ENCODE data around the gene FURIN. TPM values are rescaled to one million over a fixed set of nuclear protein-coding genes. Genes with fewer than 3 reads are reported as not detected.
A peak's percentile ranks its signal among the peaks of the same experiment; 100 is the strongest.
"Not testable (repeated sequence)": the region's sequence is repeated elsewhere in the genome, so short reads cannot be mapped to it uniquely, and the experiment has no call there.

Gene FURIN
- total RNA-seq, 1 donor from 2014 or later = 570 TPM

- DNase-seq (ENCODE audit: low spot score) = no peak
- Mint-ChIP-seq H3K36me3 (ENCODE audit: low read depth) (peaks cover 86% of the 10 kb centered on the region), H3K4me1 (ENCODE audit: low read depth) (no peaks in the 10 kb centered on the region), H3K9me3 (no peaks in the 10 kb centered on the region), H3K27ac (no peak overlapping the region), H3K4me3 (ENCODE audit: low read depth) (no peak overlapping the region), H3K27me3 (ENCODE audit: low read depth) (no peaks in the 10 kb centered on the region)
- intact Hi-C loops (cut with micrococcal nuclease) = no loop called here
These were observed 46.1 kb downstream of the FURIN start for GRCh38 chr15:90914305-90915080.

GRCh38 chr15:90915216-90915807 is 46.9 kb downstream of the FURIN start:
- no peak overlapping the region for H3K27ac Mint-ChIP-seq
- DNase-seq (ENCODE audit: low spot score) = no peak
- no peaks in the 10 kb centered on the region for H3K27me3 Mint-ChIP-seq (ENCODE audit: low read depth)
- H3K9me3 Mint-ChIP-seq = no peaks in the 10 kb centered on the region
- H3K36me3 Mint-ChIP-seq (ENCODE audit: low read depth) = peaks cover 90% of the 10 kb centered on the region
- H3K4me3 Mint-ChIP-seq (ENCODE audit: low read depth) = no peak overlapping the region
- no peaks in the 10 kb centered on the region for H3K4me1 Mint-ChIP-seq (ENCODE audit: low read depth)
- intact Hi-C loops (cut with micrococcal nuclease) = no loop called here

GRCh38 chr15:90915808-90916440 is 47.5 kb downstream of the FURIN start:
- Mint-ChIP-seq H3K27ac (no peak overlapping the region), H3K4me1 (ENCODE audit: low read depth) (peaks cover 1% of the 10 kb centered on the region), H3K4me3 (ENCODE audit: low read depth) (no peak overlapping the region), H3K9me3 (no peaks in the 10 kb centered on the region), H3K36me3 (ENCODE audit: low read depth) (peaks cover 92% of the 10 kb centered on the region), H3K27me3 (ENCODE audit: low read depth) (no peaks in the 10 kb centered on the region)
- intact Hi-C loops (cut with micrococcal nuclease) = no loop called here
- no peak for DNase-seq (ENCODE audit: low spot score)

- intact Hi-C loops (cut with micrococcal nuclease) = no loop called here
- Mint-ChIP-seq H3K9me3 (no peaks in the 10 kb centered on the region), H3K4me3 (ENCODE audit: low read depth) (no peak overlapping the region), H3K36me3 (ENCODE audit: low read depth) (peaks cover 91% of the 10 kb centered on the region), H3K4me1 (ENCODE audit: low read depth) (peaks cover 1% of the 10 kb centered on the region), H3K27me3 (ENCODE audit: low read depth) (no peaks in the 10 kb centered on the region), H3K27ac (no peak overlapping the region)
- DNase-seq (ENCODE audit: low spot score) = no peak
These were observed 48.1 kb downstream of the FURIN start for GRCh38 chr15:90916461-90916860.

- Mint-ChIP-seq H3K27ac (no peak overlapping the region), H3K4me3 (ENCODE audit: low read depth) (no peak overlapping the region), H3K4me1 (ENCODE audit: low read depth) (peaks cover 6% of the 10 kb centered on the region), H3K36me3 (ENCODE audit: low read depth) (peaks cover 88% of the 10 kb centered on the region), H3K27me3 (ENCODE audit: low read depth) (no peaks in the 10 kb centered on the region), H3K9me3 (no peaks in the 10 kb centered on the region)
- intact Hi-C loops (cut with micrococcal nuclease) = no loop called here
- no peak for DNase-seq (ENCODE audit: low spot score)
These were observed 49.2 kb downstream of the FURIN start for GRCh38 chr15:90917569-90917968.

- H3K27me3 Mint-ChIP-seq (ENCODE audit: low read depth) = no peaks in the 10 kb centered on the region
- intact Hi-C loops (cut with micrococcal nuclease) = no loop called here
- H3K9me3 Mint-ChIP-seq = no peaks in the 10 kb centered on the region
- H3K4me3 Mint-ChIP-seq (ENCODE audit: low read depth) = no peak overlapping the region
- peaks cover 86% of the 10 kb centered on the region for H3K36me3 Mint-ChIP-seq (ENCODE audit: low read depth)
- no peak for DNase-seq (ENCODE audit: low spot score)
- H3K27ac Mint-ChIP-seq = no peak overlapping the region
- H3K4me1 Mint-ChIP-seq (ENCODE audit: low read depth) = peaks cover 9% of the 10 kb centered on the region
These were observed 49.8 kb downstream of the FURIN start for GRCh38 chr15:90918034-90918788.

GRCh38 chr15:90918835-90919234 is 50.4 kb downstream of the FURIN start:
- DNase-seq (ENCODE audit: low spot score) = no peak
- Mint-ChIP-seq H3K36me3 (ENCODE audit: low read depth) (peaks cover 83% of the 10 kb centered on the region), H3K27me3 (ENCODE audit: low read depth) (no peaks in the 10 kb centered on the region), H3K4me3 (ENCODE audit: low read depth) (no peak overlapping the region), H3K27ac (no peak overlapping the region), H3K9me3 (no peaks in the 10 kb centered on the region), H3K4me1 (ENCODE audit: low read depth) (peaks cover 11% of the 10 kb centered on the region)
- intact Hi-C loops (cut with micrococcal nuclease) = no loop called here

- no peak for DNase-seq (ENCODE audit: low spot score)
- H3K9me3 Mint-ChIP-seq = no peaks in the 10 kb centered on the region
- H3K4me3 Mint-ChIP-seq (ENCODE audit: low read depth) = no peak overlapping the region
- peaks cover 21% of the 10 kb centered on the region for H3K4me1 Mint-ChIP-seq (ENCODE audit: low read depth)
- no peaks in the 10 kb centered on the region for H3K27me3 Mint-ChIP-seq (ENCODE audit: low read depth)
- peak overlapping the region; percentile 17 for H3K27ac Mint-ChIP-seq
- peaks cover 66% of the 10 kb centered on the region for H3K36me3 Mint-ChIP-seq (ENCODE audit: low read depth)
- intact Hi-C loops (cut with micrococcal nuclease) = no loop called here
These were observed 53.5 kb downstream of the FURIN start for GRCh38 chr15:90921887-90922286.

GRCh38 chr15:90922712-90923322 is 54.4 kb downstream of the FURIN start:
- intact Hi-C loops (cut with micrococcal nuclease); H3K4me3 Mint-ChIP-seq (ENCODE audit: low read depth); H3K9me3 Mint-ChIP-seq; DNase-seq (ENCODE audit: low spot score); H3K27me3 Mint-ChIP-seq (ENCODE audit: low read depth): not testable (repeated sequence)
- Mint-ChIP-seq H3K36me3 (ENCODE audit: low read depth) (peaks cover 56% of the 10 kb centered on the region), H3K27ac (peak overlapping the region; percentile 49), H3K4me1 (ENCODE audit: low read depth) (peaks cover 21% of the 10 kb centered on the region)

- intact Hi-C loops (cut with micrococcal nuclease) = no loop called here
- H3K27ac Mint-ChIP-seq = peak overlapping the region; percentile 43
- DNase-seq (ENCODE audit: low spot score) = no peak
- no peaks in the 10 kb centered on the region for H3K27me3 Mint-ChIP-seq (ENCODE audit: low read depth)
- peaks cover 47% of the 10 kb centered on the region for H3K36me3 Mint-ChIP-seq (ENCODE audit: low read depth)
- no peak overlapping the region for H3K4me3 Mint-ChIP-seq (ENCODE audit: low read depth)
- H3K4me1 Mint-ChIP-seq (ENCODE audit: low read depth) = peaks cover 25% of the 10 kb centered on the region
- H3K9me3 Mint-ChIP-seq = no peaks in the 10 kb centered on the region
These were observed 56.0 kb downstream of the FURIN start for GRCh38 chr15:90924375-90924774.

- peaks cover 39% of the 10 kb centered on the region for H3K4me1 Mint-ChIP-seq (ENCODE audit: low read depth)
- H3K4me3 Mint-ChIP-seq (ENCODE audit: low read depth); H3K9me3 Mint-ChIP-seq; DNase-seq (ENCODE audit: low spot score); H3K27me3 Mint-ChIP-seq (ENCODE audit: low read depth); intact Hi-C loops (cut with micrococcal nuclease); H3K27ac Mint-ChIP-seq: not testable (repeated sequence)
- peaks cover 26% of the 10 kb centered on the region for H3K36me3 Mint-ChIP-seq (ENCODE audit: low read depth)
These were observed 58.4 kb downstream of the FURIN start for GRCh38 chr15:90926766-90927165.

GRCh38 chr15:90928106-90928505 is 59.7 kb downstream of the FURIN start:
- Mint-ChIP-seq H3K36me3 (ENCODE audit: low read depth) (peaks cover 16% of the 10 kb centered on the region), H3K4me3 (ENCODE audit: low read depth) (peak overlapping the region; percentile 59), H3K4me1 (ENCODE audit: low read depth) (peaks cover 39% of the 10 kb centered on the region), H3K27ac (peak overlapping the region; percentile 33)
- DNase-seq (ENCODE audit: low spot score); H3K9me3 Mint-ChIP-seq; intact Hi-C loops (cut with micrococcal nuclease); H3K27me3 Mint-ChIP-seq (ENCODE audit: low read depth): not testable (repeated sequence)
